HG02870 (cell line): Measurements from ENCODE around the gene ZSWIM4.

ENCODE experiments used
- ATAC-seq: cut with Tn5 transposase; IDR thresholded peaks from one replicate; pipeline ENCODE4 v1.9.1; 2021; ENCODE audit warnings: mild to moderate bottlenecking, moderate library complexity; ENCODE audit not compliant: unreplicated experiment

Gene ZSWIM4

DNA sequence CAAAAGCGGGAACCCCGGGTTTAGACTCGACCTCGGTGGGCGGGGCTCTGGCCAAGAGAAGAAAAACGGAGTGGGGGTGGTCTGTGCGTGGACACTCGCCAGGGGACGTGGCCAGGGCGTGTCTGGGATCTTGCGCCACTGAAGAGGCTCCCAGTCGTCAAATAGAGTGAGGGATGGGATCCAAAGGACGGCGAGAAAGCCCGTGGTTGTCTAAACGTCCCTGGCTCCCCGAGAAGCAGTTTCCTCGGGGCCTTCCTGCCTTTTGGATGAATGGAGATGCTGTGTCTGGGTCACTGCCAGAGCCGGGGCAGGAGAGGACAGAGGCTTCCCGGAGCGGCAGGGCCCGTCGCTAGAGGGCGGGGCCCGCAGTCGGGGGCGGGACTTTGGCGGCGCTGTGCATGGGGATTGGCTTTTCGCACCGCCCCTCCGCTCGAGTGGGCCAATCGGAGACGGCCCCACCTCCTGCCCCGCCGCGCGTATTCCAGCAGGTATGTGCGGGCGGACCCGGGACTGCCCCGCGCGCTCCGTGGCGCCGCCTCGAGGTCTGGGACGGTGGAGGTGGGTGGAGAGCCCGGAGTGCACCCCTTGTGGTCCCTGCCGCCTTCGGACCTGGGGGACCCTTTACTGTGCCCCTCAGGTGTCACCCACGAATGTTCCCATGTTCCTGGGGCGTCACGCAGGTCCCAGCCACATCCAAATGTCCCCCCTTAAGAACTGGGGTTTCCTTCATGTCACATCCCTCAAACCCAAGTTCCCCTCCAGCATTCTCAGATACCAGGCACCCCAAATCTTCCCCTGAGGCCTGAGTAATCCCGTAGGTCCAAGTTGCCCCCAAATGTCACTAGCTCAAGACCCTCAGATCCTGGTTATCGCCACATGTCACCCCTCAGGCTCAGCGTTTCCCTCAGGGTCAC, 38.3 kb downstream of the ZSWIM4 start:
- peak; percentile 62 for ATAC-seq

- no peak for ATAC-seq
Measured at GRCh38 chr19:13834244-13835069, 39.2 kb downstream of the ZSWIM4 start.

- no peak for ATAC-seq
Measured at GRCh38 chr19:13835791-13836723, 40.8 kb downstream of the ZSWIM4 start.

DNA sequence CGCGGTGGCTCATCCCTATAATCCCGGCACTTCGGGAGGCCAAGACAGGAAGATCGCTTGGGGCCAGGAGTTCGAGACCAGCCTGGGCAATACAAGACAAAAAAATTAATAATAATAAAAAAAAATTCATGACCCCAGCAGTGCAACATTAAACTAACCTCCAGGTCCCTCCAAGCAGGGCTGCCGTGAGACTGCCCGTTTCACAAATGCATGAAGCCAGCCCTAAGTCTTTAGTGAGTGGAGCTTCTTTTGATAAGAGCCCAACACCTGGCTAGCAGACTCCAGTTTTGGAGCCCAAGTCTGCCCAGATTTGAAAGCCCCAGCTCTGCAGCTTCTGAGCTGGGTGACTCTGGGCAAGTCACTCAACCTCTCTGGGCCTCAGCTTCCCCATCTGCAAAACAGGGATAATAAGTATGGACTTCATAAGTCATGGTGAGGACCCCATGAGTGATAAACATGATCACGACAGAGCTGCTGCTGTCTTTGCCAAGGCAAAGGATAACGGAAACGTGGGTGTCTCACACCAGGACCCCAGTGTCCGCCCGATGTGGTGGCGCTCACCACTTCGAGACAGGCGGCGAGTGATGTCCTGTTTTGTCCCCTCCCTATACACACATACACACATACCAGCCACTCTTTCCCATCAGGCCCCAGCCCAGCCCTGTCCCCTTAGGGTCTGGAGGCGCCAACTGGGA, 43.3 kb downstream of the ZSWIM4 start:
- no peak for ATAC-seq

GRCh38 chr19:13839130-13839937, 44.1 kb downstream of the ZSWIM4 start:
- ATAC-seq: peak; percentile 35

DNA sequence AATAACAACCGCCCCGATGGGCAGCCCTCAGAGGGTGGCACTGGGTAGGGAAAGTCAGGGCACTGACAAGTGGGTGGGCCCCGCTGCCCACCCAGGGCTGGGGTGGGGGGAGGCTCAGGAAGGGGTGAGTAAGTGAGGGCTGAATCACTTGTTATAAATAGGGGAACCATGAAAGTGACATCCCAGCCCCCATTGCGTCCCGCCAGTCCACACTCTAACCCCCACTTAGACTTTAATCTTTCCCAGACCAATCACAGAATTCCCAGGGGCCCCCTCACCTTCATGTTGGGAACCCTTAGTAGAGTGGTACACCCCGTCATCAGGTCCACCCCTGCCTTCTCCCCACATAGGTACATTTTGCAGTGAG, 44.7 kb downstream of the ZSWIM4 start:
- ATAC-seq: no peak

DNA sequence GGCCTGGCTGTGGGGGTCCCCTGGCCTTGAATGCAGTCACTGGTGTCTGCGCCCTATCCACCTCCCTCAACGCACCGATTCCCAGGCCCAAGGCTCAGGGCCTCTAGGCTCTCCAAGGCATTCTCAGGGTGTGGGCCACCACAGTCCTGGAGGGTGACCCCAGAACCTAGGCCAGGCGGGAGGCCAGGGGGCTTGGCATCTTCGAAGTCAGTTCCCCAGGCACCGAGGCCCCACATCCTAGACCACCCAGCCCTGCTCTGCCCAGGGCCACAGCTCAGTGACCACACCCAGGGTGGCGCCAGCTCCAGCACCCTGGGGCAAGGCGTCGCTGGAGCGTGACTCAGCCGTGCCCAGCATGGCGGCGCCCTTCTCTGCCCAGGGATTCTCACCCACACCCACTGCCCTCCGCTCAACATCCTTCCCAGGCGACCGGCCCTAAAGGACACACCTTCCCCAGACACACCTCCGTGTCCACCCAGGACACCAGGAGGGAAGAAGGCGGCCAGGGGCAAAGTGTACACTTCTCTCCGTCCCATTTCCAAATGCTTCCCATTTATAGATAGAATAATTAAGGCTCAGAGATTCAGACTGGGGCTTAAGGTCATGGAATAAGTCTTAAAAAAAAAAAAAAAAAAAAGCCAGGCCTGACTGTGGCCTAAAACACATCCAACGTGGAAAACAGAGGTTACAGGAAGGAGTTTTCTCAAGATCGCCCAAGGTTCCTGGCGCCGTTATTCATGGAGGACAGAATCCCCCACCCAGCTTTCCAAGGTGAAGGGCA, 45.3 kb downstream of the ZSWIM4 start:
- ATAC-seq: no peak

DNA sequence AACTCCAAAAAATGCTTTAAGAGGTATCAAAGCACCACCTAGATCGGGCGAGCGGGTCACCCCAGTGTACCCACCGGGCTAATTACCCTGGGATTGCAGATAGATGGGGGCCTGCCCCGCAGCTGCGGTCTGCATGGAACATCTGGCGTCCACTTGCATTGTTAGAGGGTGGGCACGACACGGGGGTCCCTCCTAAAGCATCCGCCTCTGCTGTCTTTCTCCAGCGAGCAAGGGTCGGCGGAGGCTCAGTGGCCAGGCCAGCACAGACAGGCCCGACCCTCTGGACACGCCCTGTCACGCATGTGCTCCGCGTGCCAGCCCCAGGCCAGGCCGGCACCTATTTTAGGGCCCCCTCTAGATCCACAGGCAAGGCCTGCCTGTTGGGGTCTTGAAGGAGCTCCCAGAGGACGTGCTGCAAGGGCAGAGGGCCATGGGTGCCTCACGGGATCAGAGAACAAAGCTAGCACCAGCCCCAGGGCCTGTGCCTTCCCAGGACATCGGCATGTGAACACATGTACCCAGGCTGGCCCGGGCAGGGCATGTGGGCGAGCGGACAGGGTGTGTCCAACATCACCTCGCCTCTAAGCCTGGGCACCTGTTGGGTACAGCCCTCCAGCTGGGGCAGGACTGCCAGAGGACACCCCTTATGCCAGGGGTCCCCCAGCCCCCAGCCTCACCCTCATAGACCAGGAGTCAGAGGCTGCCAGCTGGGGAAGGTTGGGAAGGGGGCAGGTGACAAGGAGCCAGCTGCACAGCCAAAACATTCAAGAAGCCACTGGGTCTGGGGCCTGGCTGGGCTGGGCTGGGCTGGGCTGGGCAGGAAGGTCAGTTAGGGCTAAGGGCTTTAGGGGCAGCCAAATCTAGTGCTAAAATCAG, 46.1 kb downstream of the ZSWIM4 start:
- no peak for ATAC-seq

GRCh38 chr19:13841962-13842290, 46.7 kb downstream of the ZSWIM4 start:
- no peak for ATAC-seq

- ATAC-seq: no peak
Measured at GRCh38 chr19:13842291-13843103, 47.3 kb downstream of the ZSWIM4 start.

- no peak for ATAC-seq
Measured at GRCh38 chr19:13843104-13843921, 48.1 kb downstream of the ZSWIM4 start.

DNA sequence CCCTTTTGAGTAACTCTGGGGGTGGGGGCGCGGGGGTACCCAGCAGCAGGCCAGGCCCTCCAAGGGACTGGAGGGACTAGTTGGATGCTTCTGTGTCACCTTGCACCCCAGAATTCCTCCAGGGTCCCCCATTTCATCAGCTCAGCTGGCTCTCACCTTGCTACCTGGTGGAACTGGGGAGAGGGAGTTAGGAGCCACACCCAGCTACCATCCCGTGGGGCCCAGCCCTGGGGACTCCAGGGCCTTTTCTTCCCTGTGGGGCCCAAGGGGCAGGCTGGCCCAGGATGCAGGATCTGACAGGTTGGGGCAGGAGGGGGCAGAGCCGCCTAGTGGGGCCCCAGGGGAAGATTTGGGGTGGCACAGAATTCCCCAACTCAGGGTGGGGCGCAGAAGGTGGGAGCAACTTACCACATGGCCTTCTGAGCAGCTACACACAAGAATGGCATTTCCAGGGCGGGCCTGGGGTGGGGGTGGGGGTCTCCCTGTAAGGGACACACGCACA, 48.9 kb downstream of the ZSWIM4 start:
- ATAC-seq: no peak

GRCh38 chr19:13846557-13847406, 51.5 kb downstream of the ZSWIM4 start:
- peak; percentile 37 for ATAC-seq

- ATAC-seq: peak; percentile 21
Measured at GRCh38 chr19:13847407-13848339, 52.4 kb downstream of the ZSWIM4 start.
